Measurements from ENCODE around the gene MGLL. TPM values are rescaled to one million over a fixed set of nuclear protein-coding genes. Genes with fewer than 3 reads are reported as not detected.

The MGLL gene
- total RNA-seq, 1 experiment from 2014 or later: 0.94 TPM

- Mint-ChIP-seq H3K4me3 (no peak overlapping the region), H3K27ac (no peak overlapping the region), H3K27me3 (ENCODE audit: low read depth) (no peaks in the 10 kb centered on the region; the same call in 1 of the 2 replicates), H3K9me3 (peaks cover 4% of the 10 kb centered on the region), H3K4me1 (peaks cover 4% of the 10 kb centered on the region), H3K36me3 (no peaks in the 10 kb centered on the region)
- no peak for DNase-seq (ENCODE audit: low spot score)
- ChIA-PET POLR2A (interaction anchor here (0.5 kb wide), 1 partner anchor 114 kb away, joined by 3 read pairs; no protein-coding TSS in a partner anchor), CTCF (interaction anchor here (1.1 kb wide), 1 partner anchor 13 kb away, joined by 3 read pairs; no protein-coding TSS in a partner anchor)
- ATAC-seq: no peak
- no peak for TF ChIP-seq NR3C1 (CRISPR knock-in tag; conservative IDR thresholded peaks at IDR 0.05; ENCODE audit: low read depth)
- TF ChIP-seq USF2 (CRISPR knock-in tag; IDR thresholded peaks at IDR 0.05): no peak
- TF ChIP-seq ESRRA (CRISPR knock-in tag; IDR thresholded peaks at IDR 0.05; ENCODE audit: borderline replicate concordance): no peak
- no peak for TF ChIP-seq ATF6 (CRISPR knock-in tag; IDR thresholded peaks at IDR 0.05)
- no peak for TF ChIP-seq NFATC4 (CRISPR knock-in tag; IDR thresholded peaks at IDR 0.05)
- no peak for TF ChIP-seq ZSCAN18 (CRISPR knock-in tag; IDR thresholded peaks at IDR 0.05)
- TF ChIP-seq RORB (CRISPR knock-in tag; IDR thresholded peaks at IDR 0.05): no peak
- no peak for TF ChIP-seq SOX15 (CRISPR knock-in tag; IDR thresholded peaks at IDR 0.05)
- no peak for TF ChIP-seq ZNF416 (CRISPR knock-in tag; IDR thresholded peaks at IDR 0.05)
- no peak for TF ChIP-seq SMAD3 (CRISPR knock-in tag; IDR thresholded peaks at IDR 0.05; ENCODE audit: borderline replicate concordance)
- no peak for TF ChIP-seq E2F4 (CRISPR knock-in tag; IDR thresholded peaks at IDR 0.05; ENCODE audit: borderline replicate concordance, low read depth)
- no peak for TF ChIP-seq FOXP1 (CRISPR knock-in tag; IDR thresholded peaks at IDR 0.05; ENCODE audit: borderline replicate concordance)
- no peak for TF ChIP-seq GRHL2 (CRISPR knock-in tag; IDR thresholded peaks at IDR 0.05; ENCODE audit: insufficient replicate concordance, severe bottlenecking)
These were observed 18.7 kb downstream of the MGLL start for GRCh38 chr3:127803619-127804018.

GRCh38 chr3:127802606-127803005 lies 19.7 kb downstream of the MGLL start:
- H3K36me3 Mint-ChIP-seq: no peaks in the 10 kb centered on the region
- H3K4me3 Mint-ChIP-seq: no peak overlapping the region
- H3K27me3 Mint-ChIP-seq (ENCODE audit: low read depth): no peaks in the 10 kb centered on the region
- no peak for TF ChIP-seq PRRX2 (CRISPR knock-in tag; IDR thresholded peaks at IDR 0.05)
- TF ChIP-seq ZNF263 (CRISPR knock-in tag; IDR thresholded peaks at IDR 0.05; ENCODE audit: low read depth): no peak
- no peak for TF ChIP-seq ZSCAN18 (CRISPR knock-in tag; IDR thresholded peaks at IDR 0.05)
- no peak for TF ChIP-seq SMAD3 (CRISPR knock-in tag; IDR thresholded peaks at IDR 0.05; ENCODE audit: borderline replicate concordance)
- TF ChIP-seq CBFB (CRISPR knock-in tag; IDR thresholded peaks at IDR 0.05; ENCODE audit: low read depth): no peak
- no peak for TF ChIP-seq GRHL2 (CRISPR knock-in tag; IDR thresholded peaks at IDR 0.05; ENCODE audit: insufficient replicate concordance, severe bottlenecking)
- TF ChIP-seq MXD4 (CRISPR knock-in tag; IDR thresholded peaks at IDR 0.05; ENCODE audit: borderline replicate concordance): no peak
- TF ChIP-seq ZMAT4 (CRISPR knock-in tag; IDR thresholded peaks at IDR 0.05): no peak
- TF ChIP-seq CREB1 (CRISPR knock-in tag; IDR thresholded peaks at IDR 0.05): no peak
- TF ChIP-seq FOXK1 (CRISPR knock-in tag; IDR thresholded peaks at IDR 0.05): no peak
- no peak for TF ChIP-seq CTCF (IDR thresholded peaks at IDR 0.05)
- no peak for TF ChIP-seq ETV6 (CRISPR knock-in tag; IDR thresholded peaks at IDR 0.05)
- no peak for TF ChIP-seq ZNF416 (CRISPR knock-in tag; IDR thresholded peaks at IDR 0.05)
- TF ChIP-seq NR1H2 (CRISPR knock-in tag; IDR thresholded peaks at IDR 0.05): no peak
- no peak for TF ChIP-seq NR3C1 (CRISPR knock-in tag; conservative IDR thresholded peaks at IDR 0.05; ENCODE audit: low read depth)
- TF ChIP-seq ZBTB21 (CRISPR knock-in tag; IDR thresholded peaks at IDR 0.05; ENCODE audit: borderline replicate concordance): no peak
- no peak for TF ChIP-seq NFATC4 (CRISPR knock-in tag; IDR thresholded peaks at IDR 0.05)
- H3K9me3 Mint-ChIP-seq: no peaks in the 10 kb centered on the region
- H3K4me1 Mint-ChIP-seq: peaks cover 4% of the 10 kb centered on the region
- ATAC-seq (no peak), DNase-seq (ENCODE audit: low spot score) (no peak)
- CTCF ChIA-PET: interaction anchor here (0.6 to 1.1 kb wide), 2 partner anchors 12 to 505 kb away, joined by 3 read pairs; no protein-coding TSS in a partner anchor
- H3K27ac Mint-ChIP-seq: no peak overlapping the region
- POLR2A ChIA-PET: no interaction called here
